Upper lobe of right lung (tissue), 1 donor: ENCODE data around the gene SPRR1A. TPM values are rescaled to one million over a fixed set of nuclear protein-coding genes. Genes with fewer than 3 reads are reported as not detected.

Experiments
- ATAC-seq: fragments of 200-7000 bp; cut with Tn5 transposase; one replicate; pipeline ENCODE4 v1.9.1; 2020; ENCODE audit warnings: mild to moderate bottlenecking, moderate library complexity
- DNase-seq: peaks from one replicate; pipeline ENCODE4 v3.0.0-alpha.2; 2020
- H3K27ac ChIP-seq: fragments of 200-600 bp; one replicate; pipeline ENCODE4 v1.8.0; 2022
- H3K27me3 ChIP-seq: fragments of 200-600 bp; one replicate; pipeline ENCODE4 v1.8.0; 2022; ENCODE audit warnings: mild to moderate bottlenecking
- H3K36me3 ChIP-seq: fragments of 200-600 bp; one replicate; pipeline ENCODE4 v1.8.0; 2022
- H3K4me1 ChIP-seq: fragments of 200-600 bp; one replicate; pipeline ENCODE4 v1.8.0; 2022
- H3K4me3 ChIP-seq: fragments of 200-600 bp; one replicate; pipeline ENCODE4 v1.8.0; 2022; ENCODE audit warnings: mild to moderate bottlenecking
- H3K9me3 ChIP-seq: fragments of 200-600 bp; one replicate; pipeline ENCODE4 v1.8.0; 2022
- CTCF ChIP-seq: fragments of 200-600 bp; IDR thresholded peaks from one replicate; pipeline ENCODE4 v1.8.0; 2022; ENCODE audit warnings: antibody characterized with exemption
- intact Hi-C: fragments of 100-400 bp; cut with DNase I; formaldehyde crosslinking; loops from one replicate; pipeline ENCODE4 v1.11.0; 2022
- total RNA-seq: library from RNA; stranded (reverse); fragmentation: NEBNext Ultra II Directional; extraction: Animal tissue kit (Norgen Biotek cat#: 25700); gene quantifications from one replicate; pipeline ENCODE4 v1.2.1, GENCODE V29; 2021
- donor health status: DM: no; HTN: yes; CAD: no; lungs with severe emphysema.

The SPRR1A gene
- total RNA-seq, 1 donor from 2014 or later: not detected

GRCh38 chr1:152965853-152966252 lies 18.0 kb upstream of the SPRR1A start:
- Histone ChIP-seq H3K9me3 (no peaks in the 10 kb centered on the region), H3K4me3 (no peak overlapping the region), H3K27ac (no peak overlapping the region), H3K36me3 (no peaks in the 10 kb centered on the region), H3K4me1 (no peaks in the 10 kb centered on the region), H3K27me3 (no peaks in the 10 kb centered on the region)
- no peak for TF ChIP-seq CTCF
- DNase-seq: no peak
- ATAC-seq: no peak
- intact Hi-C loops: no loop called here

GRCh38 chr1:152967201-152967600 lies 16.7 kb upstream of the SPRR1A start:
- no peak for DNase-seq
- intact Hi-C loops: no loop called here

GRCh38 chr1:152968248-152968647 lies 15.6 kb upstream of the SPRR1A start:
- no peaks in the 10 kb centered on the region for H3K9me3 ChIP-seq
- intact Hi-C loops: no loop called here
- no peaks in the 10 kb centered on the region for H3K27me3 ChIP-seq
- H3K27ac ChIP-seq: no peak overlapping the region
- H3K4me1 ChIP-seq: no peaks in the 10 kb centered on the region
- DNase-seq: no peak
- no peak overlapping the region for H3K4me3 ChIP-seq
- no peak for TF ChIP-seq CTCF
- H3K36me3 ChIP-seq: no peaks in the 10 kb centered on the region
- ATAC-seq: no peak

More at GRCh38 chr1:152967201-152967600, 16.7 kb upstream of the SPRR1A start:
- H3K27ac ChIP-seq: no peak overlapping the region
- no peaks in the 10 kb centered on the region for H3K36me3 ChIP-seq
- H3K4me3 ChIP-seq: no peak overlapping the region
- H3K9me3 ChIP-seq: no peaks in the 10 kb centered on the region
- no peak for ATAC-seq
- no peak for TF ChIP-seq CTCF
- H3K4me1 ChIP-seq: no peaks in the 10 kb centered on the region
- no peaks in the 10 kb centered on the region for H3K27me3 ChIP-seq

- Histone ChIP-seq H3K27me3 (no peaks in the 10 kb centered on the region), H3K4me1 (no peaks in the 10 kb centered on the region), H3K36me3 (no peaks in the 10 kb centered on the region), H3K9me3 (no peaks in the 10 kb centered on the region), H3K4me3 (no peak overlapping the region), H3K27ac (no peak overlapping the region)
- intact Hi-C loops: no loop called here
- ATAC-seq: no peak
- no peak for DNase-seq
- TF ChIP-seq CTCF: no peak
Measured at GRCh38 chr1:152969036-152969435, 14.8 kb upstream of the SPRR1A start.

- no peak for DNase-seq
- no peak within 1 kb of the TSS for H3K27ac ChIP-seq
Measured at GRCh38 chr1:152970495-152970894, 13.4 kb upstream of the SPRR1A start, which contains the start of gene SPRR4. Gene SPRR4 (plus strand): TSS chr1:152970648. CDS start chr1:152971891, 1,243 bp downstream.

More at GRCh38 chr1:152970495-152970894, 13.4 kb upstream of the SPRR1A start, which contains the start of gene SPRR4:
- Histone ChIP-seq H3K27me3 (no peaks in the 10 kb centered on the region), H3K9me3 (no peaks in the 10 kb centered on the region), H3K36me3 (no peaks in the 10 kb centered on the region), H3K4me3 (no peak within 1 kb of the TSS), H3K4me1 (no peaks in the 10 kb centered on the region)
- no peak for ATAC-seq
- intact Hi-C loops: no loop called here
- TF ChIP-seq CTCF: no peak
